Mammary epithelial cell (primary cell): Measurements from ENCODE around the gene DGCR8.

Experiments
- EZH2 ChIP-seq: IDR thresholded peaks from 2 replicates; pipeline ENCODE4 v1.6.1; 2012; ENCODE audit warnings: low read length, inconsistent platforms, borderline replicate concordance
- TF ChIP-seq, protein P1 (sequence below), 2 donors: IDR thresholded peaks in 1 of 2; conservative IDR thresholded peaks in 1 of 2; 2 replicates each; pipeline ENCODE4 v1.5.1; 2011 to 2012; ENCODE audit warnings: inconsistent platforms in 2 of 2, low read length in 2 of 2, mild to moderate bottlenecking in 2 of 2, control low read depth in 1 of 2, low read depth in 1 of 2; ENCODE audit not compliant: insufficient read depth in 1 of 2; ENCODE audit errors: extremely low read depth in 1 of 2

DNA sequence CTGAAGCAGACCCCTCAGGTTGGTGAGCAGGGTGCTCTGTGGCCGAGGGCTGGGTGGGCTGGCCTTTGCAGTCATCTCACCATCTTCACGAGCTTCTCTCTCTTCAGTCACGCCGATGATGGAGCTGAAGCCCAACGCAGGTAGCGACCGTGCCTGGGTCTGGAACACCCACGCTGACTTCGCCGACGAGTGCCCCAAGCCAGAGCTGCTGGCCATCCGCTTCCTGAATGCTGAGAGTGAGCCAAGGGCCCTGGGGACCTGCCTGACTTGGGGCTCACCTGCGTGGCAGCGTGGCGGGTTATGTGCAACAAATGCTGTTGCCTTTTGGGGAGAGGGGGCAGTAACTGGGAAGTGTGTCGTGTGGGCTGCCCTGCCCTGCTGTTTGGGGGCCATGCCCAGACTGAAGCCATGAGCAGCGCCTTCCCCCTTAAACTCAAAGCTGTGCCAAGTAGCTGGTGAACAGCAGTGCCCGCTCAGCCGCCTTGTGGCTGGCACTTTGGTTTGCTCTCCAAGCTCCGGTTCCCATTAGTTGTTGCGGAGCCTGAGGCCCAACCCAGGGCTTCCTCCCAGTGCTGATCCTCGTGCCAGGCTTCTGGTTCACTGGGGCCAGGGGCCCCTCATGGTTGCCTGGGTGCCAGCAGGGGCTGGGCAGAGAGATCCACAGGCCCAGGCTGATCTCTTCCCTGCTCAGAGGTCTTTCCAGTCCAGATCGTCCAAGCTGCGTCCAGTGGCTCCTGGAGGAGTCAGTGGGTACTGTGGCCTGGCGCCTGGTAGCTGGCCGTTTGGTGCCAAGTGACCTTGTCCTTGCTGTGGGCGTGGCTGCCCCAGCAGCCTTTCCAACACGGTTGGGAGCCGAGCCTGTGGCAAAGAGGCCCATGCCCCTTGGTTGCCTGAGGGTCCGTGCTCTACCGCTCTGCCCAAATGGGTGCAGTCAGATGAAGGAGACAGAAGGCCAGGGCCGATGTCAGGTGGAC is 45.4 kb downstream of the DGCR8 start:
- TF ChIP-seq, protein P1, sequence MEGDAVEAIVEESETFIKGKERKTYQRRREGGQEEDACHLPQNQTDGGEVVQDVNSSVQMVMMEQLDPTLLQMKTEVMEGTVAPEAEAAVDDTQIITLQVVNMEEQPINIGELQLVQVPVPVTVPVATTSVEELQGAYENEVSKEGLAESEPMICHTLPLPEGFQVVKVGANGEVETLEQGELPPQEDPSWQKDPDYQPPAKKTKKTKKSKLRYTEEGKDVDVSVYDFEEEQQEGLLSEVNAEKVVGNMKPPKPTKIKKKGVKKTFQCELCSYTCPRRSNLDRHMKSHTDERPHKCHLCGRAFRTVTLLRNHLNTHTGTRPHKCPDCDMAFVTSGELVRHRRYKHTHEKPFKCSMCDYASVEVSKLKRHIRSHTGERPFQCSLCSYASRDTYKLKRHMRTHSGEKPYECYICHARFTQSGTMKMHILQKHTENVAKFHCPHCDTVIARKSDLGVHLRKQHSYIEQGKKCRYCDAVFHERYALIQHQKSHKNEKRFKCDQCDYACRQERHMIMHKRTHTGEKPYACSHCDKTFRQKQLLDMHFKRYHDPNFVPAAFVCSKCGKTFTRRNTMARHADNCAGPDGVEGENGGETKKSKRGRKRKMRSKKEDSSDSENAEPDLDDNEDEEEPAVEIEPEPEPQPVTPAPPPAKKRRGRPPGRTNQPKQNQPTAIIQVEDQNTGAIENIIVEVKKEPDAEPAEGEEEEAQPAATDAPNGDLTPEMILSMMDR (conservative IDR thresholded peaks at IDR 0.05 in 1 of 2, IDR thresholded peaks at IDR 0.05 in 1 of 2; ENCODE audit: extremely low read depth in 1 of 2, insufficient read depth in 1 of 2, low read depth in 1 of 2, low read length in 2 of 2), result no peak
- TF ChIP-seq EZH2, result no peak
